Spinal cord (tissue), 10 donors: Measurements from ENCODE around the gene SFTPB. TPM values are rescaled to one million over a fixed set of nuclear protein-coding genes. Genes with fewer than 3 reads are reported as not detected.

ENCODE experiments used
- DNase-seq, 6 donors: peaks; one replicate each; pipeline versions ENCODE4 v3.0.0 to v3.0.0-alpha.2; 2013 to 2015; ENCODE audit warnings: low spot score in 6 of 6, low read depth in 4 of 6
- H3K27ac ChIP-seq: one replicate; pipeline ENCODE4 v1.5.1; 2013; ENCODE audit warnings: low read depth, low read length, control low read depth
- H3K27me3 ChIP-seq: one replicate; pipeline ENCODE4 v1.6.1; 2013; ENCODE audit warnings: low read length; ENCODE audit not compliant: control insufficient read depth, insufficient read depth
- H3K36me3 ChIP-seq: one replicate; pipeline ENCODE4 v1.6.1; 2013; ENCODE audit warnings: low read length; ENCODE audit not compliant: control insufficient read depth, insufficient read depth
- H3K4me1 ChIP-seq: one replicate; pipeline ENCODE4 v1.6.1; 2013; ENCODE audit warnings: low read length; ENCODE audit not compliant: control insufficient read depth, insufficient read depth
- H3K4me3 ChIP-seq: one replicate; pipeline ENCODE4 v1.5.1; 2013; ENCODE audit warnings: low read depth, low read length, control low read depth
- H3K9me3 ChIP-seq: one replicate; pipeline ENCODE4 v1.6.1; 2013; ENCODE audit warnings: low read length; ENCODE audit not compliant: control insufficient read depth, insufficient read depth
- WGBS: methylation state at CpG from one replicate; pipeline ENCODE4 v1.1.5; 2013; ENCODE audit warnings: missing lambda C conversion rate; ENCODE audit not compliant: insufficient coverage; 5-methylcytosine and 5-hydroxymethylcytosine counted together
- polyA plus RNA-seq, 2 donors: library from polyadenylated mRNA; unstranded; fragments of 120-200 nt; gene quantifications; one replicate each; pipeline ENCODE4 v1.2.1, GENCODE V29; 2013; ENCODE audit not compliant: insufficient read length in 2 of 2
- total RNA-seq, 2 donors: library from RNA; depleted of rRNA in 1 of 2; stranded (reverse); fragments of 120-200 nt in 1 of 2; fragments of >200 nt in 1 of 2; gene quantifications; one replicate each; pipeline versions ENCODE4 v1.2.3 to v1.2.4, GENCODE V29; 2013 to 2014
- donor health status: healthy.

The SFTPB gene
- total and polyA plus RNA-seq, 4 donors = 0.12 TPM; not detected in 3

- H3K36me3 ChIP-seq = peaks cover 65% of the 10 kb centered on the region
- H3K27me3 ChIP-seq = no peaks in the 10 kb centered on the region
- WGBS = 87% methylated on average over 3 of the region's 4 CpGs
- DNase-seq = no peak
- no peaks in the 10 kb centered on the region for H3K9me3 ChIP-seq
- no peak overlapping the region for H3K4me3 ChIP-seq
- H3K4me1 ChIP-seq = no peaks in the 10 kb centered on the region
- H3K27ac ChIP-seq = no peak overlapping the region
Measured at GRCh38 chr2:85650456-85650855, 17.5 kb downstream of the SFTPB start.

GRCh38 chr2:85649201-85650190 lies 18.5 kb downstream of the SFTPB start:
- H3K27ac ChIP-seq = no peak overlapping the region
- DNase-seq = no peak
- no peak overlapping the region for H3K4me3 ChIP-seq
- no peaks in the 10 kb centered on the region for H3K27me3 ChIP-seq
- 99% methylated on average over 6 of the region's 9 CpGs for WGBS
- H3K9me3 ChIP-seq = no peaks in the 10 kb centered on the region
- H3K36me3 ChIP-seq = peaks cover 75% of the 10 kb centered on the region
- H3K4me1 ChIP-seq = no peaks in the 10 kb centered on the region

GRCh38 chr2:85648619-85649018 lies 19.4 kb downstream of the SFTPB start:
- WGBS = 58% methylated on average over 2 of the region's 2 CpGs
- Histone ChIP-seq H3K4me3 (no peak overlapping the region), H3K27me3 (no peaks in the 10 kb centered on the region), H3K4me1 (no peaks in the 10 kb centered on the region), H3K36me3 (peaks cover 76% of the 10 kb centered on the region), H3K9me3 (no peaks in the 10 kb centered on the region), H3K27ac (no peak overlapping the region)
- DNase-seq = peak in 1 of 6 donors; percentile 3

- Histone ChIP-seq H3K4me1 (no peaks in the 10 kb centered on the region), H3K27me3 (no peaks in the 10 kb centered on the region), H3K27ac (no peak overlapping the region), H3K9me3 (no peaks in the 10 kb centered on the region), H3K36me3 (peaks cover 80% of the 10 kb centered on the region), H3K4me3 (no peak overlapping the region)
- DNase-seq = no peak
- WGBS = 85% methylated on average over 9 of the region's 10 CpGs
Measured at GRCh38 chr2:85647823-85648526, 20.0 kb downstream of the SFTPB start.

GRCh38 chr2:85646166-85646565 lies 21.8 kb downstream of the SFTPB start:
- Histone ChIP-seq H3K36me3 (peaks cover 83% of the 10 kb centered on the region), H3K27ac (no peak overlapping the region), H3K4me1 (no peaks in the 10 kb centered on the region), H3K4me3 (no peak overlapping the region), H3K9me3 (no peaks in the 10 kb centered on the region), H3K27me3 (no peaks in the 10 kb centered on the region)
- DNase-seq = no peak
- WGBS = no CpG with 5 or more reads among the region's 2 CpGs

- no peaks in the 10 kb centered on the region for H3K4me1 ChIP-seq
- peaks cover 82% of the 10 kb centered on the region for H3K36me3 ChIP-seq
- H3K4me3 ChIP-seq = no peak overlapping the region
- H3K27me3 ChIP-seq = no peaks in the 10 kb centered on the region
- no peak for DNase-seq
- 97% methylated on average over 6 of the region's 8 CpGs for WGBS
- H3K27ac ChIP-seq = no peak overlapping the region
- no peaks in the 10 kb centered on the region for H3K9me3 ChIP-seq
Measured at GRCh38 chr2:85644909-85645308, 23.1 kb downstream of the SFTPB start.

GRCh38 chr2:85642725-85643124 lies 25.3 kb downstream of the SFTPB start:
- WGBS = no CpG with 5 or more reads among the region's 3 CpGs
- Histone ChIP-seq H3K27me3 (no peaks in the 10 kb centered on the region), H3K9me3 (no peaks in the 10 kb centered on the region), H3K36me3 (peaks cover 87% of the 10 kb centered on the region), H3K4me1 (peaks cover 1% of the 10 kb centered on the region), H3K27ac (no peak overlapping the region), H3K4me3 (no peak overlapping the region)
- no peak for DNase-seq

GRCh38 chr2:85635636-85636035 lies 32.4 kb downstream of the SFTPB start:
- H3K9me3 ChIP-seq = no peaks in the 10 kb centered on the region
- no peak overlapping the region for H3K4me3 ChIP-seq
- peaks cover 4% of the 10 kb centered on the region for H3K4me1 ChIP-seq
- H3K27ac ChIP-seq = no peak overlapping the region
- no peaks in the 10 kb centered on the region for H3K27me3 ChIP-seq
- H3K36me3 ChIP-seq = peaks cover 81% of the 10 kb centered on the region
- WGBS = 79% methylated on average over 2 of the region's 4 CpGs
- DNase-seq = no peak

- Histone ChIP-seq H3K27ac (no peak overlapping the region), H3K9me3 (no peaks in the 10 kb centered on the region), H3K4me1 (peaks cover 4% of the 10 kb centered on the region), H3K4me3 (no peak overlapping the region), H3K27me3 (no peaks in the 10 kb centered on the region), H3K36me3 (peaks cover 79% of the 10 kb centered on the region)
- DNase-seq = no peak
- 93% methylated on average over 5 of the region's 8 CpGs for WGBS
Measured at GRCh38 chr2:85635011-85635410, 33.0 kb downstream of the SFTPB start.
